GM12878 (cell line): ENCODE results near the gene TSSK2. TPM values are rescaled to one million over a fixed set of nuclear protein-coding genes. Genes with fewer than 3 reads are reported as not detected.

Source experiments
- ATAC-seq: fragments of 200-7000 bp; cut with Tn5 transposase; 3 replicates; pipeline ENCODE4 v1.9.1; 2020; ENCODE audit warnings: mild to moderate bottlenecking, moderate library complexity
- BruUV-seq: library from RNA; stranded (reverse); fragments of 400-500 nt; replicated peaks from 2 replicates; lab custom pipeline; 2021; lab: Mats Ljungman, UMichigan
- CTCF ChIA-PET: fragments of 300-600 bp; sonication (Branson Sonifier 250); formaldehyde crosslinking; extraction: SDS; loops from one replicate; lab custom pipeline; 2021; ENCODE audit warnings: inconsistent platforms; lab: Yijun Ruan, JAX
- POLR2A ChIA-PET: fragments of 350-600 bp; formaldehyde crosslinking; extraction: SDS; loops from one replicate; lab custom pipeline; 2021; ENCODE audit warnings: inconsistent platforms; lab: Charles Lee
- RAD21 ChIA-PET: fragments of 300-600 bp; sonication (Branson Sonifier 250); formaldehyde crosslinking; loops from one replicate; lab custom pipeline; 2023; ENCODE audit warnings: antibody characterized with exemption; ENCODE audit not compliant: unreplicated experiment; lab: Charles Lee
- SMC1A ChIA-PET: fragments of 300-600 bp; sonication (Branson Sonifier 250); formaldehyde crosslinking; loops from one replicate; lab custom pipeline; 2023; ENCODE audit not compliant: unreplicated experiment, uncharacterized antibody; lab: Charles Lee
- DNase-seq: peaks from one replicate; pipeline ENCODE4 v3.0.0-alpha.2; 2011; ENCODE audit warnings: low read depth, low spot score
- FAIRE-seq: peaks from 3 replicates; lab custom pipeline; 2011; peaks lifted over from hg19 to GRCh38; lab: Jason Lieb, UNC
- H2AFZ ChIP-seq: 2 replicates; pipeline ENCODE4 v1.6.0; 2011; ENCODE audit warnings: low read depth, low read length, control low read depth; ENCODE audit not compliant: control insufficient read depth
- H3K27ac ChIP-seq: 2 replicates; pipeline ENCODE4 v1.5.1; 2011; ENCODE audit warnings: control low read depth; ENCODE audit not compliant: control insufficient read depth, insufficient read depth
- H3K27me3 ChIP-seq, 2 experiments: replicated peaks in 1 of 2; 2 replicates each; pipeline versions ENCODE4 v1.6.0 to v1.6.1; 2011; ENCODE audit warnings: low read length in 1 of 2; ENCODE audit not compliant: control insufficient read depth in 2 of 2, insufficient read depth in 2 of 2
- H3K36me3 ChIP-seq, 2 experiments: 2 replicates each; pipeline ENCODE4 v1.5.1; 2011; ENCODE audit warnings: low read length in 1 of 2; ENCODE audit not compliant: control insufficient read depth in 2 of 2, insufficient read depth in 2 of 2
- H3K4me1 ChIP-seq: 2 replicates; pipeline ENCODE4 v1.6.1; 2011; ENCODE audit warnings: mild to moderate bottlenecking, low read length, moderate library complexity, mixed read lengths; ENCODE audit not compliant: control insufficient read depth, insufficient read depth
- H3K4me2 ChIP-seq: 2 replicates; pipeline ENCODE4 v1.6.0; 2011; ENCODE audit warnings: control low read depth; ENCODE audit not compliant: control insufficient read depth, insufficient read depth
- H3K4me3 ChIP-seq: fragments of 200-600 bp; sonication (generic); 2 replicates; pipeline ENCODE4 v1.5.1; 2016
- H3K79me2 ChIP-seq: 2 replicates; pipeline ENCODE4 v1.6.0; 2011; ENCODE audit warnings: low read length; ENCODE audit not compliant: control insufficient read depth, insufficient read depth
- H3K9ac ChIP-seq: 2 replicates; pipeline ENCODE4 v1.8.0; 2011; ENCODE audit warnings: low read length, control low read depth, mixed read lengths; ENCODE audit not compliant: control insufficient read depth, insufficient read depth
- H3K9me3 ChIP-seq: replicated peaks from 3 replicates; pipeline ENCODE4 v1.5.1; 2011; ENCODE audit warnings: mild to moderate bottlenecking, low read length; ENCODE audit not compliant: control insufficient read depth, insufficient read depth
- H4K20me1 ChIP-seq: 2 replicates; pipeline ENCODE4 v1.6.0; 2011; ENCODE audit not compliant: control insufficient read depth, insufficient read depth
- BRCA1 ChIP-seq: IDR thresholded peaks from 2 replicates; pipeline ENCODE4 v1.6.1; 2011; ENCODE audit warnings: low read depth, low read length, improper control_type of control experiment
- FOXM1 ChIP-seq: IDR thresholded peaks from 2 replicates; pipeline ENCODE4 v1.6.1; 2012; ENCODE audit warnings: low read depth, mild to moderate bottlenecking, inconsistent platforms, low read length, moderate library complexity
- KLF5 ChIP-seq: fragments of 450-650 bp; IDR thresholded peaks from 2 replicates; pipeline ENCODE4 v1.6.1; 2014; ENCODE audit warnings: mild to moderate bottlenecking; ENCODE audit not compliant: partially characterized antibody
- MYB ChIP-seq: fragments of 150-350 bp; IDR thresholded peaks from 2 replicates; pipeline ENCODE4 v1.6.1; 2014; ENCODE audit warnings: mild to moderate bottlenecking, low read depth, low read length, borderline replicate concordance
- NBN ChIP-seq: fragments of 450-650 bp; IDR thresholded peaks from 2 replicates; pipeline ENCODE4 v1.6.1; 2016
- POLR2A ChIP-seq: IDR thresholded peaks from 2 replicates; pipeline ENCODE4 v1.6.1; 2011; ENCODE audit warnings: low read depth, mild to moderate bottlenecking, low read length
- RAD21 ChIP-seq: IDR thresholded peaks from 2 replicates; pipeline ENCODE4 v1.6.1; 2011; ENCODE audit warnings: mild to moderate bottlenecking, low read depth, low read length, moderate library complexity; ENCODE audit not compliant: insufficient read depth
- RUNX3 ChIP-seq: IDR thresholded peaks from 2 replicates; pipeline ENCODE4 v1.6.1; 2012; ENCODE audit warnings: low read length, inconsistent platforms
- STAT3 ChIP-seq: IDR thresholded peaks from 2 replicates; pipeline ENCODE4 v1.6.1; 2011; ENCODE audit warnings: low read depth, low read length, improper control_type of control experiment
- WGBS: methylation state at CpG from one replicate; pipeline ENCODE4 v1.1.6; 2016; ENCODE audit warnings: low lambda C conversion rate; ENCODE audit not compliant: insufficient replicate concordance, insufficient coverage; ENCODE audit errors: missing lambda C conversion rate; 5-methylcytosine and 5-hydroxymethylcytosine counted together
- in situ Hi-C: fragments of 300-500 bp; cut with MboI; formaldehyde crosslinking; loops from 9 replicates; pipeline ENCODE4 v1.14.3; 2018; ENCODE audit warnings: mixed read lengths
- intact Hi-C: fragments of 100-400 bp; cut with micrococcal nuclease; formaldehyde crosslinking; loops from one replicate; pipeline ENCODE4 v1.14.2; 2022; ENCODE audit not compliant: unreplicated experiment
- polyA plus RNA-seq, 11 experiments: library from polyadenylated mRNA; depleted of rRNA in 4 of 11; unstranded in 6 of 11; stranded (reverse) in 5 of 11; fragments of >200 nt; fragmentation: Nextera tagmentation in 4 of 11; fragmentation: Illumina TruSeq in 1 of 11; extraction: Ambion mirVana in 4 of 11; extraction: Trizol in 1 of 11; gene quantifications; 1 replicate in 1 of 11; 2 replicates in 10 of 11; pipeline versions ENCODE4 v1.2.1 to v1.2.3, GENCODE V29; 2011 to 2016; ENCODE audit warnings: inconsistent platforms in 2 of 11, missing spikeins in 2 of 11, low read depth in 1 of 11
- total RNA-seq, 4 experiments: library from RNA; depleted of rRNA in 3 of 4; stranded (reverse); fragments of >200 nt in 3 of 4; fragmentation: Illumina TruSeq in 1 of 4; extraction: Trizol in 1 of 4; gene quantifications; 2 replicates each; pipeline versions ENCODE4 v1.2.1 to v1.2.3, GENCODE V29; 2013 to 2021
- TF ChIP-seq, protein P1 (sequence below): fragments of 450-650 bp; IDR thresholded peaks from 2 replicates; pipeline ENCODE4 v1.6.1; 2017; ENCODE audit warnings: mild to moderate bottlenecking, low read depth, inconsistent platforms; ENCODE audit not compliant: poor library complexity, severe bottlenecking
- TF ChIP-seq, protein P2 (sequence below): fragments of 450-650 bp; IDR thresholded peaks from 2 replicates; pipeline ENCODE4 v1.6.1; 2017; ENCODE audit warnings: low read depth, mild to moderate bottlenecking, moderate library complexity

The TSSK2 gene
- total and polyA plus RNA-seq, 10 of the 15 experiments (the other 5 are each of a cell fraction or from before 2014, with no cell fraction given) = 0.03 to 0.17 TPM; not detected in 8

DNA sequence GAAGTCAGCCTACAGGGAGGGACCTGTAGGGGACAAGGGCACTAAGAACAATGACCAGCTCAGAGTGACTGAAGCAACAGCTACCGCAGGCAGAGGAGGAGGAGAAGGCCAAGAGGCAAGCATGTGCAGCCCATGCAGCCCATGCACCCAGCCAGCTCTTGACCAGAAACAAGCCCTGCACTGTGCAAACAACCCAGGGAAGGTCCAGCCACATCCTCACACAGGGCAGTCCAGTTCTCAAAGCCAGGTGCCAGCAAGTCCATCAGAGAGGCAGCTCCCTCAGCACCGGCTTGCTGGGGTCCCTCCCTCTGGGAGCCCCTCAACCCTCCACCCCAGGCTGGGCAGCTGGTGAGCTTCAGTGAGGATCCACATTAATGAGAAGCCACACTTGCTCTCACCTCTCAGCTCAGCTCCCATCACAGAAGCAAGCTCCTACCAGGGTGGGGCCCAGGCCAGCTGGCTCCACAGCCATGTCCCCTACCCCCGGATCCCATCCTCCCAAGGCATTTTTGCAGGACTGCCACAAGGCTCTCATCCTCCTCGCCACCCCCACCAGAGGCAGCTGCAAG lies 16.0 kb upstream of the TSSK2 start:
- POLR2A ChIA-PET = no interaction called here
- Histone ChIP-seq H3K27me3 (no peaks in the 10 kb centered on the region), H3K4me3 (no peak overlapping the region), H3K79me2 (peaks cover 74% of the 10 kb centered on the region), H3K4me1 (peaks cover 21% of the 10 kb centered on the region), H3K9ac (no peak overlapping the region), H3K4me2 (no peak overlapping the region), H3K9me3 (no peaks in the 10 kb centered on the region), H4K20me1 (peaks cover 6% of the 10 kb centered on the region), H2AFZ (no peak overlapping the region), H3K36me3 (peaks cover 0 to 3% of the 10 kb centered on the region in 2 experiments; a peak in 2 of 4 replicates), H3K27ac (no peak overlapping the region)
- in situ Hi-C loops = no loop called here
- SMC1A ChIA-PET = interaction anchor here (0.9 to 1.5 kb wide), 3 partner anchors 11 to 181 kb away, joined by 3 to 5 read pairs (median 3); no protein-coding TSS in a partner anchor
- FAIRE-seq (no peak), ATAC-seq (no peak), DNase-seq (no peak)
- BruUV-seq = no TSS peak
- 85% methylated on average over 4 of the region's 4 CpGs for WGBS
- intact Hi-C loops = no loop called here
- RAD21 ChIA-PET = interaction anchor here (1.0 to 2.1 kb wide), 4 partner anchors 29 to 365 kb away, joined by 3 to 8 read pairs (median 4); partner anchors contain the start of genes CDC45 and ESS2
- CTCF ChIA-PET = interaction anchor here (0.6 to 2.8 kb wide), 9 partner anchors 11 to 362 kb away, joined by 3 to 19 read pairs (median 4); partner anchors contain the start of genes ESS2 and SLC25A1
- TF ChIP-seq KLF5 (no peak), RUNX3 (no peak), RAD21 (no peak), BRCA1 (no peak), MYB (no peak), POLR2A (no peak), NBN (no peak), FOXM1 (no peak), STAT3 (no peak)
- TF ChIP-seq, protein P1, sequence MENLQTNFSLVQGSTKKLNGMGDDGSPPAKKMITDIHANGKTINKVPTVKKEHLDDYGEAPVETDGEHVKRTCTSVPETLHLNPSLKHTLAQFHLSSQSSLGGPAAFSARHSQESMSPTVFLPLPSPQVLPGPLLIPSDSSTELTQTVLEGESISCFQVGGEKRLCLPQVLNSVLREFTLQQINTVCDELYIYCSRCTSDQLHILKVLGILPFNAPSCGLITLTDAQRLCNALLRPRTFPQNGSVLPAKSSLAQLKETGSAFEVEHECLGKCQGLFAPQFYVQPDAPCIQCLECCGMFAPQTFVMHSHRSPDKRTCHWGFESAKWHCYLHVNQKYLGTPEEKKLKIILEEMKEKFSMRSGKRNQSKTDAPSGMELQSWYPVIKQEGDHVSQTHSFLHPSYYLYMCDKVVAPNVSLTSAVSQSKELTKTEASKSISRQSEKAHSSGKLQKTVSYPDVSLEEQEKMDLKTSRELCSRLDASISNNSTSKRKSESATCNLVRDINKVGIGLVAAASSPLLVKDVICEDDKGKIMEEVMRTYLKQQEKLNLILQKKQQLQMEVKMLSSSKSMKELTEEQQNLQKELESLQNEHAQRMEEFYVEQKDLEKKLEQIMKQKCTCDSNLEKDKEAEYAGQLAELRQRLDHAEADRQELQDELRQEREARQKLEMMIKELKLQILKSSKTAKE = no peak
- TF ChIP-seq, protein P2, sequence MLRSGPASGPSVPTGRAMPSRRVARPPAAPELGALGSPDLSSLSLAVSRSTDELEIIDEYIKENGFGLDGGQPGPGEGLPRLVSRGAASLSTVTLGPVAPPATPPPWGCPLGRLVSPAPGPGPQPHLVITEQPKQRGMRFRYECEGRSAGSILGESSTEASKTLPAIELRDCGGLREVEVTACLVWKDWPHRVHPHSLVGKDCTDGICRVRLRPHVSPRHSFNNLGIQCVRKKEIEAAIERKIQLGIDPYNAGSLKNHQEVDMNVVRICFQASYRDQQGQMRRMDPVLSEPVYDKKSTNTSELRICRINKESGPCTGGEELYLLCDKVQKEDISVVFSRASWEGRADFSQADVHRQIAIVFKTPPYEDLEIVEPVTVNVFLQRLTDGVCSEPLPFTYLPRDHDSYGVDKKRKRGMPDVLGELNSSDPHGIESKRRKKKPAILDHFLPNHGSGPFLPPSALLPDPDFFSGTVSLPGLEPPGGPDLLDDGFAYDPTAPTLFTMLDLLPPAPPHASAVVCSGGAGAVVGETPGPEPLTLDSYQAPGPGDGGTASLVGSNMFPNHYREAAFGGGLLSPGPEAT = no peak
